ENCODE measurements around the gene PSMD12.

PSMD12 gene

GRCh38 chr17:67385122-67385988 lies 19.0 kb upstream of the PSMD12 start:
- no peak for DNase-seq

- no peak for DNase-seq
These were observed 15.5 kb upstream of the PSMD12 start for GRCh38 chr17:67381929-67382257.

- peak; percentile 18 for DNase-seq
These were observed 12.9 kb upstream of the PSMD12 start for GRCh38 chr17:67379251-67379630.

- peak; percentile 84 for DNase-seq
These were observed 12.3 kb upstream of the PSMD12 start for GRCh38 chr17:67378454-67379250.

- peak; percentile 66 for DNase-seq
These were observed 11.4 kb upstream of the PSMD12 start for GRCh38 chr17:67377488-67378453.

DNA sequence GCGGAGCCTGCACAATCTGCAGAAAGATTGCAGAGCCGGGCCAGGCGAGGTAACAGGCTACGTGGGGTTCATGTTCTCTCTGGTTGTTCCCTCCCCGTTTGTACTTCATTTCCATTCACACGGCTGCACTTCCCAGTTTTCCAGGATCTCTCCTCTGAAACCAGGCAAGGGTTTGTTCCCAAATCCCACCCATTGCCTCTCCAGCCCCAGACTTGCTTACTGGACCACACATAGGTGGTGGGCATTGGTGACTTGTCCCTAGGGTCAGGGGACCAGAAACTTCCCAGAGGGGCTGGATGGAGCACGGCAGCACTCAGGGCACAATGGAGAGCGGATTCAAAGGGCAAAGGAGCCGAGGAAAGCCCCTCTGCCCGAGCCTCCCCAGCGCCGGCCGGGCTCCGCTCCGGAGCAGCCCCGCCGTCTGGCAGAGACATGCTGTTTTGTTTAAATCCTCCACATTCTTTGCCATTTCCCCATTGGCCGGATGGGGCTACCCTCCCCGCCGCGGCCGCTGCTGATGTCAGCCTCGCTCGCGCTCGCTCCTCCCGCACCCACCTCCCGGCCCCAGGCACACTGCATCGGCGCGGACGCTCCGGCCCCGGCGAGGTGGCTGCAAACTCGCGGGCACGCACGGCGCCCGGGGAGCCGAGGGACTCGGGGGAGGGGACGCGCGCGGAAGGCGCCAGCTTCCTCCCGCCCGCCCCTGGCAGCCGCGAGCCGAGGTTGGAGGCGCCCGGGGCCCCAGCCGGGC lies 10.5 kb upstream of the PSMD12 start, which contains the start of gene PITPNC1:
TSS of gene PITPNC1 (plus strand) at position 545 of the 751 bp plus-strand sequence.
- DNase-seq, result peak; percentile 92

- no peak for DNase-seq
These were observed 10.0 kb upstream of the PSMD12 start for GRCh38 chr17:67376415-67376736.

GRCh38 chr17:67375716-67376115 lies 9.3 kb upstream of the PSMD12 start:
- DNase-seq, result no peak

DNA sequence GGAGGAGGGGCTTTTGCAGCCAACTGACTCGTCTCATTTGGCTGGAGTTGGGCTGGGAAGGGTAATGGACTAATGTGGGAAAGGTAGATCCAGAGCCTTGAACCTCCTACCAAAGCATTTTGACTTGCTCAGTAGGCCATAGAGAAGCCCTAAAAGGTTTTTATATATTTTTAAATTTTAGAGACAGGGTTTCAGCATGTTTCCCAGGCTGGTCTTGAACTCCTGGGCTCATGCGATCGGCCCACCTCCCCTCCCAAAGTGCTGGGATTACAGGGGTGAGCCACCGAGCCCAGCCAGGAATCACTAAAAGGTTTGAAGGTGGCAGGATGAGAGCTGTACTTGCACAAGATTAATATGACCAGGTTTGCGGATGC lies 8.7 kb upstream of the PSMD12 start:
- DNase-seq, result no peak

GRCh38 chr17:67374329-67375053 lies 8.1 kb upstream of the PSMD12 start:
- peak; percentile 94 for DNase-seq

DNA sequence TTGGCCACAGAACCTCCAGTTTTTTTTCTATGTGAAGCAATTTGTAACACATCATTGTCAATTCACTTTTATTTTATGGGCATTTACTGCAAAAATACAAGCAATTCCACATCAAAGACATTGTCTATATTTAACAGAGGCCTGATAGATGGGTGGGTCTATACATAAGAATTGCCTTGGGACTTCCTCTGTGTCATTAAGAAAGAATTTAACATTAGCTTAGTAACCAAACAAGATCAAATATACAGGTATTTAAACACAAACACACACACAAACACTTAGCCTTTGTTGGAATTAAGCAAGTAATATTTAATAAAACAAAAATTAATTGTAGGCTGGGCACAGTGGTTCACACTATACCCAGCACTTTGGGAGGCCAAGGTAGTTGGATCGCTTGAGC lies 6.4 kb upstream of the PSMD12 start:
- no peak for DNase-seq

- DNase-seq, result no peak
These were observed 3.3 kb upstream of the PSMD12 start for GRCh38 chr17:67369676-67370075.

DNA sequence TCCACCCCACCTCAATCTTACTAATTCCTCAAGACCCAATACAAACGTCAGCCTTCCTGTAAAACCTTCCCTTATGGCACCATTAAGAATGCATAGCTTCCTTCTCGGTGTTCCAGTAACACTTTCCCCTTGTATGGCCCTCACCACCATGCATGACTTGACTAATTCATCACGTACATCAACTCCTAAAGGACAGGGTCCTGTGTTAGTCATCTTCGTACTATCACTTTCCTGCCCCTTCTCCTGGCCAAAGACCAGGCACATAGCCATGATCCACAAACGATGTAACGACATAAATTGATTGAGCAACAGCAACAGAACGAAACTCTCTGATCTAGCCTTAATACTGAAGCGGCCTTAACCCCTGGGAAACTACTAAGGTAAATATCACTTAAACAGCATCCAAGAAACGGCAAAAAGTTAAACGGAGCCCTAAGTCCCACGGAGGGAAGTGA lies 612 bp downstream of the PSMD12 start:
- no peak for DNase-seq

DNA sequence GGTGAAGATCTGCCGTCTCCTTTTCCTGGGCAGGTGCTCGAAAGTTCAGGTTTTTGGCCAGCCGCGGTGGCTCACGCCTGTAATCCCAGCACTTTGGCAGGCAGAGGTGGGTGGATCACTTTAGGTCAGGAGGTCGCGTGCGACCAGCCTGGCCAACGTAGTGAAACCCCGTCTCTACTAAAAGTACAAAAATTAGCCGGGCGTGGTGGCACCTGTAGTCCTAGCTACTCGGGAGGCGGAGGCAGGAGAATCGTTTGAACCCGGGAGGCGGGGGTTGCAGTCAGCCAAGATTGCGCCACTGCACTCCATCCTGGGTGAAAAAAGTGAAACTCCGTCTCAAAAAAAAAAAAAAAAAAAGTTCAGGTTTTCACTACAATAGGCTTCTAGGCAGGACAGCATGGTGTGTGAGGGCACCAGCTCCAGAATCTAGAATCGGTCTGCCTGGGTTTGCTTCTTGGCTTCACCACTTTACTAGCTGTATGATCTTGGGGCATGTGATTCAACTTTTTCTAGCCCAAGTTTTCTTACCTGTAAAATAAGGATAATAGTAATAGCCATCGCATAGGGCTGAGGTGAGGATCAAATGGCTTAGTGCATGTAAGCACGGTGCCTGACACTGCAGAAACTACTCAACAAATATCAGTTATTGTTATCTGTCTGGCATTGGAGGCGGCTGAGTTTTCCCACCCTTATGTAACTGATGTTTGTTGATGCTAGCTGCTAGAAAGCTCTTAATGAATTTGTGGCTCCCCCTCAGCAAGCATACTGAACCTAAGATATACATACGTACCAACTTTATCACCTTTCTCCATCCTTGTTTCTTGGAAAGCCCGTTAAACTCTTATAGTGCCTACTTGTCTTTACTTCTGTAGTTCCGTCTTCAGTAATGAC lies 1.3 kb downstream of the PSMD12 start:
- DNase-seq, result no peak

DNA sequence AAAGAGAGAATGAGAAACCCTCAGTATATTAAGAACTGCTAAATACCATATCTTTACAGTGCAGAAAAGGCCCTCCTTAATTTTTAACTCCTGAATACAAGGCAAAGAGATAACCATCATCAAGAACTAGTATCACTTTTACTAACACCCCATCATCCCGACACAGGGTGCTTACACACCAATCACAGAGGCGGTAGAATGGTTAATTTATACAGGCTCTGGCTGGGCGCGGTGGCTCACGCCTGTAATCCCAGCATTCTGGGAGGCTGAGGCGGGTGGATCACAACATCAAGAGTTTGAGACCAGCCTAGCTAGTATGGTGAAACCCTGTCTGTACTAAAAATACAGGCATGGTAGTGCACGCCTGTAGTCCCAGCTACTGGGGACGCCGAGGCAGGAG lies 4.2 kb downstream of the PSMD12 start:
- no peak for DNase-seq

GRCh38 chr17:67360880-67361279 lies 5.5 kb downstream of the PSMD12 start:
- DNase-seq, result no peak

GRCh38 chr17:67359960-67360791 lies 6.2 kb downstream of the PSMD12 start:
- DNase-seq, result peak; percentile 66

GRCh38 chr17:67358612-67359011 lies 7.8 kb downstream of the PSMD12 start:
- no peak for DNase-seq

DNA sequence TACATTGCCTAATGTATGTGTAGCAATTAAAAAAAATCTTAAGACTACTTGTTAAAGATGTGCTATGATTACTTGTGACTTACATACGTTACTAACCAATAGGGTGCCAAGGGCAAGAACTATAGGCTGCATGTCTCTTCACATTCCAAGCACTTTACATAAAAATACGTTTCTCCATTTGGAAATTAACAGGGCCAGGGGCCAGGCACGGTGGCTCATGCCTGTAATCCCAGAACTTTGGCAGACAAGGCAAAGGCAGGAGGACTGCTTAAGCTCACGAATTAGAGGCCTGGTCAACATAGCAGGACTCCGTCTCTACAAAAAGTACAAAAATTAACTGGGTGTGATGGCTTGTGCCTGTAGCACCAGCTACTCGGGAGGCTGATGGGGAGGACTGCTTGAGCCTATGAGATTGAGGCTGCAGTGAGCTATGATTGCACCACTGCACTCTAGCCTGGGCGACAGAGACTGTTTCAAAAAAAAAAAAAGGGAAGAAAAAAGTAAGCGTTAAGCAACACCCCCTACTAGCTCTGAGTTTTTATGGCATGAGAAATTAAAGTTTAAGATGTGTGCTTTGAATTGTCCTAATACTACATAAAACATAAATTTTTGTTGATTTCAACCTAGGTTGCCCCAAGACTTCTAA lies 12.3 kb downstream of the PSMD12 start:
- no peak for DNase-seq
